IMR-90 (cell line): Measurements from ENCODE around the gene RNGTT.

Source experiments
- CEBPB ChIP-seq: IDR thresholded peaks from 2 replicates; pipeline ENCODE4 v1.6.1; 2012; ENCODE audit warnings: low read depth, low read length, improper control_type of control experiment
- CHD1 ChIP-seq: IDR thresholded peaks from 2 replicates; pipeline ENCODE4 v1.6.1; 2012; ENCODE audit warnings: low read depth, low read length, improper control_type of control experiment
- ELK1 ChIP-seq: fragments of 150-350 bp; IDR thresholded peaks from 2 replicates; pipeline ENCODE4 v1.6.1; 2016; ENCODE audit warnings: low read depth, mild to moderate bottlenecking, low read length, moderate library complexity, borderline replicate concordance
- FOS ChIP-seq: fragments of 150-350 bp; IDR thresholded peaks from 2 replicates; pipeline ENCODE4 v1.6.1; 2016; ENCODE audit warnings: low read depth, low read length
- MAFK ChIP-seq: IDR thresholded peaks from 2 replicates; pipeline ENCODE4 v1.6.1; 2012; ENCODE audit warnings: low read depth, low read length, improper control_type of control experiment
- MAZ ChIP-seq: IDR thresholded peaks from 2 replicates; pipeline ENCODE4 v1.6.1; 2012; ENCODE audit warnings: low read depth, mild to moderate bottlenecking, low read length, improper control_type of control experiment, moderate library complexity, borderline replicate concordance
- MXI1 ChIP-seq: IDR thresholded peaks from 2 replicates; pipeline ENCODE4 v1.6.1; 2012; ENCODE audit warnings: low read depth, mild to moderate bottlenecking, low read length, moderate library complexity, borderline replicate concordance
- POLR2A ChIP-seq: IDR thresholded peaks from 2 replicates; pipeline ENCODE4 v1.6.1; 2012; ENCODE audit warnings: mild to moderate bottlenecking, low read depth, low read length
- RAD21 ChIP-seq: IDR thresholded peaks from 2 replicates; pipeline ENCODE4 v1.6.1; 2012; ENCODE audit warnings: low read length, improper control_type of control experiment
- RCOR1 ChIP-seq: IDR thresholded peaks from 2 replicates; pipeline ENCODE4 v1.6.1; 2012; ENCODE audit warnings: mild to moderate bottlenecking, low read length, improper control_type of control experiment; ENCODE audit not compliant: insufficient replicate concordance
- SMC3 ChIP-seq: fragments of 150-350 bp; IDR thresholded peaks from 2 replicates; pipeline ENCODE4 v1.6.1; 2016; ENCODE audit warnings: low read depth, mild to moderate bottlenecking, antibody characterized with exemption, low read length, moderate library complexity
- TF ChIP-seq, protein P1 (sequence below): conservative IDR thresholded peaks from 2 replicates; pipeline ENCODE4 v1.5.1; 2012; ENCODE audit warnings: mild to moderate bottlenecking, low read depth, low read length, improper control_type of control experiment
- TF ChIP-seq, protein P2 (sequence below): fragments of 150-350 bp; IDR thresholded peaks from 2 replicates; pipeline ENCODE4 v1.6.1; 2017; ENCODE audit warnings: mild to moderate bottlenecking, antibody characterized with exemption, low read length, low read depth

DNA sequence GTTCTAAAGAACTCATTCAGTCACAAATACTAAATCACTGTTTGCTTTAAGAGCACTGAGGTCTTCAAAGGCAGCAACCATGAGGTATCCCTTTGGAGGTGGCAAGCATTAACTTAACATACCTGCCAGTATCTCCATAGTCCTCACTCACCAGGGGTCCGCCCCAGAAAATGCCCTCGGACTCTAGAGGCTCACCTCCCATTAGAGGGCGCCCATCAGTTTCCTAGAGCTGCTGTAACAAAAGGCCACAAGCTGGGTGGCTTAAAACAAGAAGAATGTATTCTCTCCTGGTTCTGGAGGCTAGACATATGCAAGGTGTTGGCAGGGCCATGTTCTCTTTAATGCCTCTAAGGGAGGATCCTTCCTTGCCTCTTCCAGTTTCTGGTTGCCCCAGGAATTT lies 12.0 kb upstream of the RNGTT start:
- TF ChIP-seq MAZ (no peak), ELK1 (no peak), FOS (no peak), POLR2A (no peak), RCOR1 (no peak), CEBPB (no peak), MXI1 (no peak), CHD1 (no peak), SMC3 (no peak), RAD21 (no peak), MAFK (no peak)
- TF ChIP-seq, protein P1, sequence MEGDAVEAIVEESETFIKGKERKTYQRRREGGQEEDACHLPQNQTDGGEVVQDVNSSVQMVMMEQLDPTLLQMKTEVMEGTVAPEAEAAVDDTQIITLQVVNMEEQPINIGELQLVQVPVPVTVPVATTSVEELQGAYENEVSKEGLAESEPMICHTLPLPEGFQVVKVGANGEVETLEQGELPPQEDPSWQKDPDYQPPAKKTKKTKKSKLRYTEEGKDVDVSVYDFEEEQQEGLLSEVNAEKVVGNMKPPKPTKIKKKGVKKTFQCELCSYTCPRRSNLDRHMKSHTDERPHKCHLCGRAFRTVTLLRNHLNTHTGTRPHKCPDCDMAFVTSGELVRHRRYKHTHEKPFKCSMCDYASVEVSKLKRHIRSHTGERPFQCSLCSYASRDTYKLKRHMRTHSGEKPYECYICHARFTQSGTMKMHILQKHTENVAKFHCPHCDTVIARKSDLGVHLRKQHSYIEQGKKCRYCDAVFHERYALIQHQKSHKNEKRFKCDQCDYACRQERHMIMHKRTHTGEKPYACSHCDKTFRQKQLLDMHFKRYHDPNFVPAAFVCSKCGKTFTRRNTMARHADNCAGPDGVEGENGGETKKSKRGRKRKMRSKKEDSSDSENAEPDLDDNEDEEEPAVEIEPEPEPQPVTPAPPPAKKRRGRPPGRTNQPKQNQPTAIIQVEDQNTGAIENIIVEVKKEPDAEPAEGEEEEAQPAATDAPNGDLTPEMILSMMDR, result no peak
- TF ChIP-seq, protein P2, sequence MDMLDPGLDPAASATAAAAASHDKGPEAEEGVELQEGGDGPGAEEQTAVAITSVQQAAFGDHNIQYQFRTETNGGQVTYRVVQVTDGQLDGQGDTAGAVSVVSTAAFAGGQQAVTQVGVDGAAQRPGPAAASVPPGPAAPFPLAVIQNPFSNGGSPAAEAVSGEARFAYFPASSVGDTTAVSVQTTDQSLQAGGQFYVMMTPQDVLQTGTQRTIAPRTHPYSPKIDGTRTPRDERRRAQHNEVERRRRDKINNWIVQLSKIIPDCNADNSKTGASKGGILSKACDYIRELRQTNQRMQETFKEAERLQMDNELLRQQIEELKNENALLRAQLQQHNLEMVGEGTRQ, result no peak
